Smooth muscle cell of the pulmonary artery (primary cell): ENCODE results near the gene LEMD1. TPM values are rescaled to one million over a fixed set of nuclear protein-coding genes. Genes with fewer than 3 reads are reported as not detected.

ENCODE experiments used
- total RNA-seq: library from RNA; depleted of rRNA; stranded (reverse); fragments of >200 nt; gene quantifications from 2 replicates; pipeline ENCODE4 v1.2.3, GENCODE V29; 2014

The LEMD1 gene, protein sequence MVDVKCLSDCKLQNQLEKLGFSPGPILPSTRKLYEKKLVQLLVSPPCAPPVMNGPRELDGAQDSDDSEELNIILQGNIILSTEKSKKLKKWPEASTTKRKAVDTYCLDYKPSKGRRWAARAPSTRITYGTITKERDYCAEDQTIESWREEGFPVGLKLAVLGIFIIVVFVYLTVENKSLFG
- total RNA-seq: not detected in 2 replicates

DNA sequence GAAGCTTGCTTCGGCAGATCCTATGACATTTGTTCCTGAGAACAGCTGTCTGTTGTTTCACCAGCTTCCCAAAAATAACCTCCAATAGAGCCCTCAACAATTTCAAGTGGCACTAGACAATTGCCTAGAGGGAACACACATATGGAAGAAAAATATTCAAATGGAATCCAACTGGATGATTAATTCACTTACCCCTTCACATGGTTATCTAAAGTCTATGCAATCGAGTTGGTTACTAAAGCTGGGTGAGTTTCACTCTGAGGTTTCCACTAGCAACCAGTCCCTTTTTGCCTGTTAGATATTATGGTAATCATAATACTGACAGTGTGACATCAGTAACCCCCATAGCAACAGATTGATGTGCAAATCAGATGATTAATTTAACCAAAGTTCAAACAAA, at the start of gene LEMD1:
Gene LEMD1, minus strand, starts transcription at position 259 of the 400 bp plus-strand sequence. CDS start 1,520 bp downstream, outside the sequence.

DNA sequence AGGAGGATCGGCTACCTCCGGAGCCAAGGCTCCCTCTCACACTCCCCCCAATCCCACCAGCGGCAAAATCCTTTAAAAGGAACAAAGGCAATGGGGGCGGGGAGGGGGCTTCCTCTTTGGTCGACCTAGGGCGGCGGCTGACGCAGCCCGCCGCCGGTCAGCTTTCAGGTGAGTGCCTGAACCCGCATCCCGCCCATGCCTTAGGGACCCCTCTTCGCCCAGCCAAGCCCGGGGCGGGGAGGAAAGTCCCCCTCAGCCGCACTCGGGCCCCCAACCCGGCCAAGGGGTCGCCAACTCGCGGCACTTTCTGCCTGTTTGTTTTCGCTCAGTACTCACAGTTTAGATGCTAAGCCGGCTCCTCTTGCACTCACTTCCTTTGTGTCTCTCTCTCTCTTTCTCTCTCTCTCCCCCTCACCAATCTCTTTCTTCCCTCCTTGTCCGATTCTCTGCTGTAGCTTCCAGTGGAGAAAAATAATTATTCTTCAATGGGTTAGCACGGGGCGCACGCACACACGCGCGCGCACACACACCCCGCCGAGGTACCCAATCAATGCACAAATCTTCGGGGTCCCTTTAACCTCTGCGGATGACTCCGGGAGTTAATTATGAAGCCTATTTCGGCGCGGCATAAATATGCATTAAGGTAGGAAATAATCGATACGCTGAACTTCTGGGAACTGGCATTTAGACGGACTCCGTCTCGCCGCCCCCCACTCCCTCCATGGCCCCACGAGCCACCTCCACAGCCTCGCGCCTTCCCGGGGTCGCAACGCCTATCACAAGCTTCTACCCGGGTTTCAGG, 33.9 kb upstream of the LEMD1 start, which contains the start of gene BLACAT1:
Gene BLACAT1, minus strand, starts transcription at position 465 of the 802 bp plus-strand sequence.

DNA sequence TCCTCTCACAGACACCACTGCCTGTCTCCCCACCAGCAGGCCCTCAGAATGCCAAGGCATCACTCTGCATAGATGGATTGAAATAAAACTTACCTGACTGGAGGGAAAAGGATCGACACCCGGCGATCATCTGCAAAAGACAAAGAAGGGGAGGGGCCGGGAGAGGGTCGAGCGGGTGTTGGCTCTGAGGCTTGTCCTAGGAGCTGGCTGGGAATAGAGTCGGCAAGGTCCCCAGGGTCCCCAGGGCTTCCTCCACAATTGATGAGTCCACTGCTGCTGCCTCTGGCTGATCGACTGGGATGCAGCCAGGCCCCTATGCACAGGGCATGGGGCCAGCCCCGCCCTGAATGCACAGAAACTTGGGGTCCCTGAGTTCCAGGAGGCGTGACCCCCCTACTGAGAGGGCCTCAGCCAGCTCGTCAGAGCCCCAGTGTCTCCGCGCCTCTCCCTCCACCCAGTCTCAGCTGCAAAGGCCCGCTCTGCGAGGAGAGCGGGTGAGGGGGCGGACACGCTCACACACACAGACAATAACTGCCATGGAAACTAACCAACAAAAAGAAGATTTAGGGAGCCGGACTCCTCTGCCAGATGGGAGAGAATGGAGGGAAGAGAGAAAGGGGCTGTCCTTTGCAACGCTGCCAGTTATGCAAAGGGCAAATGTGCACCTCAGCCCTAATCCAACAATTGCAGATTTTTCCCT, 65.3 kb downstream of the LEMD1 start, which contains the start of gene KLHDC8A:
Gene KLHDC8A, minus strand, starts transcription at position 483 of the 700 bp plus-strand sequence. CDS start 13,318 bp downstream, outside the sequence.

Other genes starting within 250 kb of the LEMD1 start
- 19.0 and 21.9 TPM in 2 replicates for gene DSTYK, start 210.4 kb downstream of the LEMD1 start, total RNA-seq
- 2.7 and 3.3 TPM in 2 replicates for gene TMCC2, start 194.1 kb downstream of the LEMD1 start, total RNA-seq
- 4.4 and 7.9 TPM in 2 replicates for gene NUAK2, start 100.3 kb downstream of the LEMD1 start, total RNA-seq
- not detected in 2 replicates for gene KLHDC8A, start 65.1 kb downstream of the LEMD1 start, total RNA-seq
- gene BLACAT1, start 34.0 kb upstream of the LEMD1 start, total RNA-seq: under 0.01 and 0.07 TPM in 2 replicates
- gene CDK18, start 82.6 kb upstream of the LEMD1 start, total RNA-seq: 6.4 and 11.1 TPM in 2 replicates
- 16.2 and 20.5 TPM in 2 replicates for gene ELK4, start 210.0 kb upstream of the LEMD1 start, total RNA-seq